Activated CD4-positive, alpha-beta T cell treated with anti-CD3 and anti-CD28 coated beads, Interleukin-2, Interleukin-6, amounts not matched to agents 100 ng/mL and 50 ng/mL, durations not matched to agents 16 hours and 8 hours (primary cell): Measurements from ENCODE around the gene ARAP2.

Experiments used
- DNase-seq: peaks from one replicate; pipeline ENCODE4 v3.0.0-alpha.2; 2020

ARAP2 gene

DNA sequence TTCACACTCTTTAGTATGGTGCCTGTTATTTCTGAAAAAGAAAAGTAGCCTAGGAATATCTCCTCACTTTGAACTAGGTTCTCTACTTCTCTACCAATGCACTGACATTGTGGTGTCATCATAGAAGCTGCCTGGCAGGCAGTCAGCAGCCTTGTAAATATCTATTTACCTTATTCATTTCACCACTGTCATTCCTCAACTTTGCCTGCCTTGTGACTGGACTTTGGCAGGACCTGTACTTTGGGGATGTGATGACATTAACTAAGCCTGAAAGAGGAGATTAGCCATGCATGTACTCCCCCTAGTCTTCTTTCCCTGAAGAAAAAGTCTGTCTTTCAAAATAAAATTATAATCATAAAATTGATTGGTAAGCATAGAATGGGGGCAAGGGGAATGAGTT, 207.2 kb downstream of the ARAP2 start:
- no peak for DNase-seq

DNA sequence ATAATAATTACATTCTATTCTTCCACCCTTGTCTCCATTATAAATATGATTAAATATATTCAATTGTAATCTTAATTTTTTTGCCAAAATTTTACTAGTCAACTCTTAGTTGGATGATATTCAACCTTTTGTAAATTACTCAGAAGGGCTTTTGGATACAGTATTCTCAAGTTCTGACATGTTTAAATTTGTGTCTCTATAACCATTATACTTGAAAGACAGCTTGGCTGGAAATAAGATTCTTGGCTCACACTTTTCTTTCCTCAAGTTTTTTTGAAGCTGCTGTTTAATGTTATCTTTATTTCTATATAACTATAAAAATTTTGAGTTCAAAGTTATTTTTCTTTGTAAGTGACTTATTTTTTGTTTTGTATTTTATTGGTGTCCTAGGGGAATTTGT, 214.4 kb downstream of the ARAP2 start:
- no peak for DNase-seq

DNA sequence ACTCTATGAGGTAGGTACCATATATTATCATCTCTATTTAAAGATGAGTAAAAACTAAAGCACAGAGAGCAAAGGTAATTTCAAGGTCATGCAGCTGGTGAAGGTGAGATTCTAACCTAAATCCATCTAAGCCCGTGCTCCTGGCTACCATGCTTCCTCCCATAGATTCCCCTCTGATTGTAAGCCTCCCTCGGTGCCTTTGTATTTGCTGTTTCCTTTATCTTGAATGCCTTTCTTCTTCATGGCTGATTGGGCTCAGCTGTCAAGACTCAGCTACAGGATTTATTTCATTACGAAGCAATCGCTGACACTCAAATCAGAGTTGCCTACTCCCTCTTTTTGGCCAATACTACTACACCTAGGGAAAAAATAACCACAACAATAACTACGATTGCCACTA, 217.1 kb downstream of the ARAP2 start:
- DNase-seq: no peak

DNA sequence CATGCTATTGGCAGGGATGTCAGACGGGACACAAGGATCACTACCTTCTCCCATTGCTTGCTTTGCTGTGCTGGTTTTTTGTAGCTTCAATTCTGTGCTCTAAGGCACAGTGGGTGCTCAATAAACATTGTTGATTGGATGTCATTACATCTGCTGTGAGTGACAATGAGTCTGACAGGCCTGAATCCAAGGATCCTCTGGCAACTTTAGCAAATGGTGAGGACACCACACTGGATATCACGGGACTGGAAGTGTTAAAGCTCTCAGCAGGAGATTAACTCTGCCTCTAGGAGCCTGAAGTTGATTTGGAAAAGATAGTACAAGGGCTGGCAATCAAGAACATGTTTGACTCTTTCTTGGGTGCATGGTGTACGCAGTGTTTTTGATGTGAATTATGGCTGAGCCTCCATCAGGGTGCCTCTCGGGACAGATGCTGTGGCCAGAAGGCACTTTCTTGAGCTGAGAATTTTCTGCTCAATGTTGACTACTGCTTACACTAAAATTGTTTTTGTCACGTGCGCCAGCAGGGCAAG, 217.9 kb downstream of the ARAP2 start:
- no peak for DNase-seq

DNA sequence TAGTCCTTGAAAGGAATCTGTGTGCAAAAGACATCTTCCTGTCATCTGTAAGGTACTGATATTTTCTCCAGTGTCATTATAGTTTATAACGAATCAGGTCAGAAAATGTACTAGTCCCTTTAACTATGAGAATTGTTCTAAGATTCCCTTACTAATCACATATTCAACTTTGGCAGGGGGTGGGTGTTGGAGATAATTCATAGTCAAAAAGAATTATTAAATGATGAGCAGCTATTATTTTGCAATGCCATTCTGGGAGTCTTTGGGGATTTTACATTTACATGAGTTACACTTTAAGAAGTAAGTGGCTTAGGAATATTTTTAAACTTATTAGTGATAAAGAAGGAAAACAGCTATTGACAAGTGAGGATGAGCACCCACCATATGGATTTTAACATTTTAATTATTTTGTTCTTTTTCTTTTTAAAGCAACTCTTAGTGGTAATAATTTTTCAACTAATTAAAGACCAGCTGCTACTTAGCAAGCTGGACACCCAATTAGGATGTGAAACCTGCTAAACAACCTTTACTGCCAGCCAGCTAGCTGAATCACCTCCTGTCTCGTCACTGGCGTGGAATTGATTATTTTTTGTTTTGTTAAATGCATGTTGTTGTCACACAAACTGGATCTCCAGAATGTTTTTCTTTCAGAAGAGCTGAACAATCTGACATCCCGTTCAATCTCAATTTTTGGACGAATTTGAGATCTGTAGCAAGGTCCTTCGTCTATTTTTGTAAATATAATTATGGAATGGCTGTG, 219.2 kb downstream of the ARAP2 start:
- no peak for DNase-seq

DNA sequence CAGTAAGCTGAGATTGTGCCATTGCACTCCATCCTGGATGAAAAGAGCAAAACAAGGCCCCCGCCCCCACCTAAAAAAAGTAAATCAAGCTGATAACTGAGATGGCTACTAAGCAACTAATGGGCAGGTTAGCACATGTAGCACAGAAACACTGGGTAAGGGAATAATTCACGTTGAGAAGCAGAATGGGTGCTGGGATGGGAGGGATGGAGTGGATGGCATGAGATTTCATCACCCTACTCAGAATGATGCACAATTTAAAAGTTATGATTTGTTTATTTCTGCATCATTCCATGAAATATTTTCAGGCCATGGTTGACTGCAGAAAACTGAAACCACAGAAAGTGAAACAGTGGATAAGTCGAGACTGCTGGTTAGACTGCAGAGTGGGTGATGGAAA, 224.0 kb downstream of the ARAP2 start:
- DNase-seq: no peak
